ENCODE data around the gene VAV3. TPM values are rescaled to one million over a fixed set of nuclear protein-coding genes. Genes with fewer than 3 reads are reported as not detected.
A peak's percentile ranks its signal among the peaks of the same experiment; 100 is the strongest.

Gene VAV3
- polyA plus RNA-seq, 1 of the 3 experiments (the other 2 are of a cell fraction) = not detected

- no peak for TF ChIP-seq SMC3 (IDR thresholded peaks at IDR 0.05; ENCODE audit: low read depth, low read length)
Observed at GRCh38 chr1:107965110-107965991, at the start of gene VAV3 (continued).

GRCh38 chr1:108012553-108012952, 47.6 kb upstream of the VAV3 start:
- H3K36me3 ChIP-seq (replicated peaks in 1 of 2; ENCODE audit: control insufficient read depth in 1 of 2, insufficient read depth in 2 of 2, low read length in 1 of 2) = no peaks in the 10 kb centered on the region
- no peaks in the 10 kb centered on the region for H3K9me2 ChIP-seq
- ChIA-PET POLR2A (no interaction called here), CTCF (interaction anchor here (0.6 kb wide), 1 partner anchor 16 kb away, joined by 3 read pairs; no protein-coding TSS in a partner anchor)
- H3F3A ChIP-seq (replicated peaks; ENCODE audit: insufficient read depth) = peaks cover 2% of the 10 kb centered on the region
- no peak overlapping the region for H3K27ac ChIP-seq (ENCODE audit: low read depth in 2 of 2, low read length in 1 of 2)
- no peak overlapping the region for H3K9ac ChIP-seq
- no peak overlapping the region for H3K4me3 ChIP-seq (ENCODE audit: low read depth in 2 of 2, low read length in 1 of 2)
- TF ChIP-seq RCOR1 (IDR thresholded peaks at IDR 0.05; ENCODE audit: low read length) (no peak), GATA2 (CRISPR knock-in tag; IDR thresholded peaks at IDR 0.05) (0 out of 2 replicates have a peak, but pooled peaks have one; percentile 8)
- H3K4me1 ChIP-seq (ENCODE audit: control insufficient read depth in 1 of 2, insufficient read depth in 2 of 2, low read depth in 1 of 2, low read length in 1 of 2) = peaks cover 0 to 5% of the 10 kb centered on the region in 2 experiments; a peak in 1 of 4 replicates
- DNase-seq = no peak
- H4K20me1 ChIP-seq (ENCODE audit: insufficient read depth) = no peaks in the 10 kb centered on the region
- no peak overlapping the region for H2AFZ ChIP-seq (ENCODE audit: low read depth)
- H3K79me2 ChIP-seq (ENCODE audit: insufficient read depth) = no peaks in the 10 kb centered on the region
- no peaks in the 10 kb centered on the region for H3K27me3 ChIP-seq (ENCODE audit: insufficient read depth)
- H3K9me3 ChIP-seq = no peaks in the 10 kb centered on the region
- H3K4me2 ChIP-seq = no peak overlapping the region

- peaks cover 0 to 1% of the 10 kb centered on the region in 2 experiments; a peak in 1 of 4 replicates for H3K4me1 ChIP-seq (ENCODE audit: control insufficient read depth in 1 of 2, insufficient read depth in 2 of 2, low read depth in 1 of 2, low read length in 1 of 2)
- no peak overlapping the region for H3K9ac ChIP-seq
- DNase-seq = no peak
- no peak overlapping the region for H3K27ac ChIP-seq (ENCODE audit: low read depth in 2 of 2, low read length in 1 of 2)
- TF ChIP-seq ELF1 (IDR thresholded peaks at IDR 0.05) (no peak), REST (IDR thresholded peaks at IDR 0.05; ENCODE audit: low read depth, low read length) (no peak), EZH2phosphoT487 (IDR thresholded peaks at IDR 0.05; ENCODE audit: borderline replicate concordance, low read depth) (no peak), EP300 (IDR thresholded peaks at IDR 0.05; ENCODE audit: borderline replicate concordance in 1 of 2, low read depth in 1 of 2, low read length in 1 of 2) (no peak), TAF1 (IDR thresholded peaks at IDR 0.05; ENCODE audit: borderline replicate concordance, low read depth, low read length) (no peak), PBX3 (IDR thresholded peaks at IDR 0.05) (no peak), USF2 (IDR thresholded peaks at IDR 0.05; ENCODE audit: borderline replicate concordance, low read depth, low read length) (no peak), RAD21 (IDR thresholded peaks at IDR 0.05; ENCODE audit: low read length) (no peak), TCF12 (IDR thresholded peaks at IDR 0.05) (no peak)
- H3K9me2 ChIP-seq = no peaks in the 10 kb centered on the region
- WGBS (ENCODE audit: low lambda C conversion rate) = 68% methylated on average over 6 of the region's 6 CpGs
- no peaks in the 10 kb centered on the region for H4K20me1 ChIP-seq (ENCODE audit: insufficient read depth)
- no peak overlapping the region for H3K4me3 ChIP-seq (ENCODE audit: low read depth in 2 of 2, low read length in 1 of 2)
- no peak overlapping the region for H3K4me2 ChIP-seq
- H3K9me3 ChIP-seq = no peaks in the 10 kb centered on the region
- no peak overlapping the region for H2AFZ ChIP-seq (ENCODE audit: low read depth)
- ChIA-PET POLR2A (no interaction called here), CTCF (interaction anchor here (1.2 kb wide), 1 partner anchor 113 kb away, joined by 4 read pairs; no protein-coding TSS in a partner anchor)
- H3K27me3 ChIP-seq (ENCODE audit: insufficient read depth) = no peaks in the 10 kb centered on the region
- H3K79me2 ChIP-seq (ENCODE audit: insufficient read depth) = no peaks in the 10 kb centered on the region
- H3K36me3 ChIP-seq (replicated peaks in 1 of 2; ENCODE audit: control insufficient read depth in 1 of 2, insufficient read depth in 2 of 2, low read length in 1 of 2) = no peaks in the 10 kb centered on the region
- H3F3A ChIP-seq (replicated peaks; ENCODE audit: insufficient read depth) = peaks cover 2% of the 10 kb centered on the region
Observed at GRCh38 chr1:108011295-108011694, 46.3 kb upstream of the VAV3 start.
